ENCODE measurements around the gene TXNDC17. TPM values are rescaled to one million over a fixed set of nuclear protein-coding genes. Genes with fewer than 3 reads are reported as not detected.

The TXNDC17 gene
- total and polyA plus RNA-seq, 2 of the 4 experiments (the other 2 are of a cell fraction): 45.0 to 494 TPM

DNA sequence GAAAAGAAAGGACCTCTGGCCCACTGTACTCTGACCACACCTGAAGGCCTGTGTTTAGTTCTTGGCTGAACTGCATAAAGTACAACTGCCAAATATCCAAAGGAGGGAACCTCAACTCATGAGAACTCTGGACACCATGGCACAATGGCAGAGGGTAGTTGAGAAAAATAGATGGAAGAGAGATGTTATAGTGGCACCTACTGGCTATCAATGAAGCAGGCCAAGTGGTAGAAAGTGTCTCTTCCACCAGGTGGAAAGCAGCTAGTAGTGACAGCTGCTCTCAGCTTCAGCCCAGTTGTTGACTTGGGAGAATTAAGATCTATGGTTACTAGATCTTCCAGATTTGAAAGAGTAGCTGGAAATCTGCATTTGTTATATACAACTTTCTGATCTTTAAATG is 7.3 kb downstream of the TXNDC17 start:
- TF ChIP-seq SMC3 (IDR thresholded peaks at IDR 0.05; ENCODE audit: low read depth, low read length) (peak; percentile 14; the same call in 1 of the 2 replicates), CHD1 (IDR thresholded peaks at IDR 0.05; ENCODE audit: low read depth, low read length) (no peak), RAD21 (IDR thresholded peaks at IDR 0.05; ENCODE audit: low read length) (peak; percentile 36; the same call in 1 of the 2 replicates), MXI1 (IDR thresholded peaks at IDR 0.05; ENCODE audit: borderline replicate concordance, low read depth, low read length) (no peak)
- TF ChIP-seq, protein P1, sequence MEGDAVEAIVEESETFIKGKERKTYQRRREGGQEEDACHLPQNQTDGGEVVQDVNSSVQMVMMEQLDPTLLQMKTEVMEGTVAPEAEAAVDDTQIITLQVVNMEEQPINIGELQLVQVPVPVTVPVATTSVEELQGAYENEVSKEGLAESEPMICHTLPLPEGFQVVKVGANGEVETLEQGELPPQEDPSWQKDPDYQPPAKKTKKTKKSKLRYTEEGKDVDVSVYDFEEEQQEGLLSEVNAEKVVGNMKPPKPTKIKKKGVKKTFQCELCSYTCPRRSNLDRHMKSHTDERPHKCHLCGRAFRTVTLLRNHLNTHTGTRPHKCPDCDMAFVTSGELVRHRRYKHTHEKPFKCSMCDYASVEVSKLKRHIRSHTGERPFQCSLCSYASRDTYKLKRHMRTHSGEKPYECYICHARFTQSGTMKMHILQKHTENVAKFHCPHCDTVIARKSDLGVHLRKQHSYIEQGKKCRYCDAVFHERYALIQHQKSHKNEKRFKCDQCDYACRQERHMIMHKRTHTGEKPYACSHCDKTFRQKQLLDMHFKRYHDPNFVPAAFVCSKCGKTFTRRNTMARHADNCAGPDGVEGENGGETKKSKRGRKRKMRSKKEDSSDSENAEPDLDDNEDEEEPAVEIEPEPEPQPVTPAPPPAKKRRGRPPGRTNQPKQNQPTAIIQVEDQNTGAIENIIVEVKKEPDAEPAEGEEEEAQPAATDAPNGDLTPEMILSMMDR (conservative IDR thresholded peaks at IDR 0.05; ENCODE audit: low read depth, low read length): peak; percentile 37
- no peak overlapping the region for H2AK9ac ChIP-seq (replicated peaks; ENCODE audit: low read depth, low read length, poor library complexity)
- no peak overlapping the region for H3K4me2 ChIP-seq (ENCODE audit: low read depth, low read length)
- no peak overlapping the region for H4K91ac ChIP-seq (ENCODE audit: insufficient read depth, low read depth, low read length)
- no peak overlapping the region for H3K56ac ChIP-seq (ENCODE audit: extremely low read depth, insufficient read depth, low read length)
- H2AFZ ChIP-seq (replicated peaks; ENCODE audit: low read length, poor library complexity): no peak overlapping the region
- no peak overlapping the region for H3K18ac ChIP-seq (ENCODE audit: low read depth, low read length)
- DNase-seq: no peak
- H4K20me1 ChIP-seq (ENCODE audit: insufficient read depth, low read length): peaks cover 13% of the 10 kb centered on the region
- H3K4me3 ChIP-seq (ENCODE audit: insufficient read depth, low read depth, low read length): no peak overlapping the region
- intact Hi-C loops (cut with micrococcal nuclease) (no loop called here), dilution Hi-C loops (cut with HindIII; ENCODE audit: low sequenced_read_pairs, unreplicated experiment) (no loop called here), in situ Hi-C loops (cut with MboI; ENCODE audit: low sequenced_read_pairs) (loop anchor here (10.0 kb wide), 1 partner anchor 173 kb away; no protein-coding TSS in a partner anchor)
- H3K4ac ChIP-seq (ENCODE audit: low read depth, low read length): no peak overlapping the region
- peaks cover 3% of the 10 kb centered on the region for H3K27me3 ChIP-seq (ENCODE audit: control insufficient read depth, insufficient read depth, low read length)
- no peak overlapping the region for H2BK20ac ChIP-seq (ENCODE audit: low read depth, low read length)
- no peak overlapping the region for H3K27ac ChIP-seq (ENCODE audit: insufficient read depth, low read length)
- H4K5ac ChIP-seq (ENCODE audit: low read depth, low read length): no peak overlapping the region
- no peak overlapping the region for H2BK5ac ChIP-seq (ENCODE audit: low read depth, low read length, poor library complexity, severe bottlenecking)
- H3K14ac ChIP-seq (replicated peaks; ENCODE audit: low read depth, low read length): no peak overlapping the region
- no peak overlapping the region for H3K9ac ChIP-seq (ENCODE audit: low read depth, low read length)
- CTCF ChIA-PET: interaction anchor here (0.6 to 0.7 kb wide), 2 partner anchors 176 to 1062 kb away, joined by 3 to 4 read pairs; no protein-coding TSS in a partner anchor
- no peak overlapping the region for H2AK5ac ChIP-seq (ENCODE audit: low read depth, low read length)
- peaks cover 15 to 44% of the 10 kb centered on the region in 2 experiments for H3K79me1 ChIP-seq (ENCODE audit: low read depth in 1 of 2, low read length in 2 of 2)
- peaks cover 11% of the 10 kb centered on the region for H3K36me3 ChIP-seq (ENCODE audit: control insufficient read depth, insufficient read depth, low read length)
- no peak for ATAC-seq (ENCODE audit: low read depth)
- BruUV-seq (replicated peaks): no TSS peak
- H2BK15ac ChIP-seq (ENCODE audit: low read depth, low read length): no peak overlapping the region
- H3K9me1 ChIP-seq (ENCODE audit: insufficient read depth, low read length): peaks cover 8% of the 10 kb centered on the region; the same call in 1 of the 2 replicates
- H3K23ac ChIP-seq (ENCODE audit: low read depth, low read length): no peak overlapping the region
- no peaks in the 10 kb centered on the region; the same call in 1 of the 2 replicates for H3K9me3 ChIP-seq (ENCODE audit: control insufficient read depth, insufficient read depth, low read length)
- 0 out of 2 replicates have a peak, but pooled peaks cover 6% of the 10 kb centered on the region for H3K4me1 ChIP-seq (ENCODE audit: control insufficient read depth, insufficient read depth, low read length)
- no peak overlapping the region for H2BK120ac ChIP-seq (ENCODE audit: low read depth, low read length)
- POLR2A ChIA-PET (ENCODE audit: unreplicated experiment): no interaction called here
- no peak overlapping the region for H4K8ac ChIP-seq (ENCODE audit: low read depth in 2 of 2, low read length in 2 of 2)

All from IMR-90 (cell line).